Tibial nerve (tissue), 4 donors: ENCODE data around the gene RNASE8. TPM values are rescaled to one million over a fixed set of nuclear protein-coding genes. Genes with fewer than 3 reads are reported as not detected.
A peak's percentile ranks its signal among the peaks of the same experiment; 100 is the strongest.

Experiments
- DNase-seq, 2 donors: peaks; one replicate each; pipeline ENCODE4 v3.0.0-alpha.2; 2019; ENCODE audit warnings: low spot score in 2 of 2
- H3K27ac ChIP-seq, 4 donors: fragments of 200-600 bp; sonication (generic) in 3 of 4; one replicate each; pipeline ENCODE4 v1.5.1; 2017 to 2019; ENCODE audit warnings: mild to moderate bottlenecking in 1 of 4
- H3K27me3 ChIP-seq, 2 donors: fragments of 200-600 bp; sonication (generic) in 1 of 2; one replicate each; pipeline versions ENCODE4 v1.5.1 to v1.6.0; 2017 to 2019
- H3K36me3 ChIP-seq, 3 donors: fragments of 200-600 bp; sonication (generic); one replicate each; pipeline ENCODE4 v1.5.1; 2018 to 2019
- H3K4me1 ChIP-seq, 4 donors: fragments of 200-600 bp; sonication (generic) in 3 of 4; one replicate each; pipeline ENCODE4 v1.5.1; 2017 to 2019
- H3K4me3 ChIP-seq, 4 donors: fragments of 200-600 bp; sonication (generic) in 3 of 4; one replicate each; pipeline ENCODE4 v1.5.1; 2017 to 2019; ENCODE audit warnings: mild to moderate bottlenecking in 1 of 4, moderate library complexity in 1 of 4
- H3K9me3 ChIP-seq, 4 donors: fragments of 200-600 bp; sonication (generic) in 3 of 4; one replicate each; pipeline ENCODE4 v1.5.1; 2017 to 2019
- CTCF ChIP-seq, 5 experiments: fragments of 200-600 bp in 3 of 5; fragments of 450-650 bp in 2 of 5; sonication (generic) in 3 of 5; IDR thresholded peaks; one replicate each; pipeline ENCODE4 v1.5.1; 2016 to 2019; ENCODE audit warnings: antibody characterized with exemption in 5 of 5, mild to moderate bottlenecking in 3 of 5, moderate library complexity in 2 of 5
- EP300 ChIP-seq, 2 donors: sonication (generic); formaldehyde crosslinking; IDR thresholded peaks; one replicate each; pipeline ENCODE4 v1.6.1; 2017; ENCODE audit warnings: antibody characterized with exemption in 2 of 2, mild to moderate bottlenecking in 1 of 2
- POLR2A ChIP-seq, 2 donors: fragments of 450-650 bp; IDR thresholded peaks; one replicate each; pipeline ENCODE4 v1.6.1; 2017; ENCODE audit warnings: antibody characterized with exemption in 2 of 2, mild to moderate bottlenecking in 2 of 2, moderate library complexity in 2 of 2
- WGBS, 2 donors: methylation state at CpG; one replicate each; pipeline ENCODE4 v1.1.5; 2018; 5-methylcytosine and 5-hydroxymethylcytosine counted together
- total RNA-seq, 4 donors: library from RNA; depleted of rRNA; stranded (reverse); fragments of >200 nt; gene quantifications; one replicate each; pipeline ENCODE4 v1.1.0, GENCODE V29; 2016

RNASE8 gene
- total RNA-seq, 4 donors from 2014 or later, result not detected

GRCh38 chr14:21084396-21084795 lies 26.8 kb downstream of the RNASE8 start:
- H3K36me3 ChIP-seq, result peaks cover 4 to 98% (median 18%) of the 10 kb centered on the region in 3 donors
- 77 to 80% methylated on average over 2 of the region's 2 CpGs for WGBS, 2 donors

GRCh38 chr14:21084998-21085853 lies 27.6 kb downstream of the RNASE8 start:
- peaks cover 4 to 98% (median 18%) of the 10 kb centered on the region in 3 donors for H3K36me3 ChIP-seq
- H3K4me3 ChIP-seq, result no peak overlapping the region
- TF ChIP-seq CTCF (IDR thresholded peaks at IDR 0.05) (no peak), POLR2A (IDR thresholded peaks at IDR 0.05) (no peak), EP300 (IDR thresholded peaks at IDR 0.05) (peak in 1 of 2 donors; percentile 11)
- H3K27me3 ChIP-seq, result no peaks in the 10 kb centered on the region
- H3K27ac ChIP-seq, result peak overlapping the region in 3 of 4 donors; percentile 2 to 11 (median 6)
- H3K4me1 ChIP-seq, result peaks cover 0 to 22% (median 4%) of the 10 kb centered on the region in 4 donors
- 71 to 74% methylated on average over 17 of the region's 17 CpGs for WGBS, 2 donors
- no peaks in the 10 kb centered on the region for H3K9me3 ChIP-seq
- DNase-seq, result no peak

More at GRCh38 chr14:21084396-21084795, 26.8 kb downstream of the RNASE8 start:
- no peak for TF ChIP-seq CTCF (IDR thresholded peaks at IDR 0.05)
- Histone ChIP-seq H3K9me3 (no peaks in the 10 kb centered on the region), H3K4me3 (no peak overlapping the region), H3K27me3 (no peaks in the 10 kb centered on the region), H3K27ac (peak overlapping the region in 1 of 4 donors; percentile 2), H3K4me1 (peaks cover 0 to 14% (median 4%) of the 10 kb centered on the region in 4 donors)
- DNase-seq, result no peak

- Histone ChIP-seq H3K4me1 (peaks cover 0 to 30% (median 5%) of the 10 kb centered on the region in 4 donors), H3K27ac (peak overlapping the region in 3 of 4 donors; percentile 52 to 97 (median 61)), H3K9me3 (no peaks in the 10 kb centered on the region), H3K27me3 (no peaks in the 10 kb centered on the region), H3K36me3 (peaks cover 3 to 98% (median 13%) of the 10 kb centered on the region in 3 donors), H3K4me3 (no peak overlapping the region)
- WGBS, 2 donors, result 67 to 73% methylated on average over 4 of the region's 4 CpGs
- no peak for TF ChIP-seq POLR2A (IDR thresholded peaks at IDR 0.05)
- no peak for TF ChIP-seq EP300 (IDR thresholded peaks at IDR 0.05)
- no peak for TF ChIP-seq CTCF (IDR thresholded peaks at IDR 0.05)
- DNase-seq, result no peak
Measured at GRCh38 chr14:21086908-21087293, 29.3 kb downstream of the RNASE8 start.

GRCh38 chr14:21087294-21088091 lies 29.9 kb downstream of the RNASE8 start:
- no peak overlapping the region for H3K4me3 ChIP-seq
- TF ChIP-seq CTCF (IDR thresholded peaks at IDR 0.05) (no peak), EP300 (IDR thresholded peaks at IDR 0.05) (no peak), POLR2A (IDR thresholded peaks at IDR 0.05) (no peak)
- H3K9me3 ChIP-seq, result no peaks in the 10 kb centered on the region
- H3K4me1 ChIP-seq, result peaks cover 0 to 36% (median 8%) of the 10 kb centered on the region in 4 donors
- peaks cover 0 to 96% (median 7%) of the 10 kb centered on the region in 3 donors for H3K36me3 ChIP-seq
- peak overlapping the region in 3 of 4 donors; percentile 52 to 97 (median 61) for H3K27ac ChIP-seq
- no peak for DNase-seq
- 24 to 37% methylated on average over 19 of the region's 19 CpGs for WGBS, 2 donors
- H3K27me3 ChIP-seq, result no peaks in the 10 kb centered on the region
